Transverse colon (tissue), 3 donors: ENCODE data around the gene TGFBR3L.

Source experiments
- CTCF ChIP-seq, 5 experiments: fragments of 200-600 bp in 3 of 5; fragments of 450-650 bp in 2 of 5; sonication (generic) in 3 of 5; IDR thresholded peaks; 1 replicate in 2 of 5; 2 replicates in 3 of 5; pipeline ENCODE4 v1.5.1; 2016 to 2017; ENCODE audit warnings: antibody characterized with exemption in 5 of 5, inconsistent platforms in 3 of 5, mild to moderate bottlenecking in 2 of 5, moderate library complexity in 1 of 5
- EP300 ChIP-seq: sonication (generic); formaldehyde crosslinking; IDR thresholded peaks from one replicate; pipeline ENCODE4 v1.6.1; 2017; ENCODE audit warnings: antibody characterized with exemption, low read depth
- POLR2A ChIP-seq: fragments of 450-650 bp; IDR thresholded peaks from one replicate; pipeline ENCODE4 v1.6.1; 2016; ENCODE audit warnings: antibody characterized with exemption, mild to moderate bottlenecking, moderate library complexity

GRCh38 chr19:7933828-7934725, 19.4 kb downstream of the TGFBR3L start:
- TF ChIP-seq CTCF (IDR thresholded peaks at IDR 0.05) (no peak), EP300 (no peak), POLR2A (no peak)
